ENCODE measurements around the gene NEO1. TPM values are rescaled to one million over a fixed set of nuclear protein-coding genes. Genes with fewer than 3 reads are reported as not detected.

NEO1 gene
- total RNA-seq, 1 donor from 2014 or later: 41.0 TPM

- DNase-seq: no peak
Observed at GRCh38 chr15:73031648-73032047, 20.6 kb upstream of the NEO1 start.

GRCh38 chr15:73033611-73034010, 18.7 kb upstream of the NEO1 start:
- no peak for DNase-seq

- DNase-seq: peak; percentile 4
Observed at GRCh38 chr15:73034221-73034620, 18.0 kb upstream of the NEO1 start.

GRCh38 chr15:73035221-73035620, 17.0 kb upstream of the NEO1 start:
- no peak for DNase-seq

GRCh38 chr15:73038220-73038619, 14.0 kb upstream of the NEO1 start:
- no peak for DNase-seq

GRCh38 chr15:73046073-73046472, 6.2 kb upstream of the NEO1 start:
- DNase-seq: no peak

GRCh38 chr15:73047882-73048281, 4.4 kb upstream of the NEO1 start:
- DNase-seq: no peak

GRCh38 chr15:73048624-73049295, 3.5 kb upstream of the NEO1 start:
- DNase-seq: no peak

GRCh38 chr15:73049564-73050215, 2.6 kb upstream of the NEO1 start:
- no peak for DNase-seq

GRCh38 chr15:73050561-73051295, 1.5 kb upstream of the NEO1 start:
- peak; percentile 14 for DNase-seq

GRCh38 chr15:73051391-73051806, 864 bp upstream of the NEO1 start:
- DNase-seq: no peak

GRCh38 chr15:73052653-73053397, 562 bp downstream of the NEO1 start:
- peak; percentile 75 for DNase-seq

GRCh38 chr15:73053398-73053723, 1.1 kb downstream of the NEO1 start:
- DNase-seq: no peak

- DNase-seq: no peak
Observed at GRCh38 chr15:73054417-73054953, 2.2 kb downstream of the NEO1 start.

GRCh38 chr15:73056460-73056859, 4.2 kb downstream of the NEO1 start:
- no peak for DNase-seq

GRCh38 chr15:73058437-73058836, 6.2 kb downstream of the NEO1 start:
- no peak for DNase-seq

- no peak for DNase-seq
Observed at GRCh38 chr15:73065114-73065513, 12.9 kb downstream of the NEO1 start.

GRCh38 chr15:73069109-73069508, 16.8 kb downstream of the NEO1 start:
- DNase-seq: no peak

- DNase-seq: no peak
Observed at GRCh38 chr15:73072894-73073293, 20.6 kb downstream of the NEO1 start.

- no peak for DNase-seq
Observed at GRCh38 chr15:73074241-73074640, 22.0 kb downstream of the NEO1 start.

- no peak for DNase-seq
Observed at GRCh38 chr15:73075160-73075859, 23.0 kb downstream of the NEO1 start.

GRCh38 chr15:73078291-73078690, 26.0 kb downstream of the NEO1 start:
- no peak for DNase-seq

All from tongue (tissue), 2 donors.